Panc1 (cell line): ENCODE measurements around the gene FHIT.

Experiments
- CTCF ChIP-seq: fragments of 450-650 bp; IDR thresholded peaks from 2 replicates; pipeline ENCODE4 v1.5.1; 2017; ENCODE audit warnings: mild to moderate bottlenecking
- SIN3A ChIP-seq: IDR thresholded peaks from 2 replicates; pipeline ENCODE4 v1.6.1; 2012; ENCODE audit warnings: low read depth, mild to moderate bottlenecking, low read length, moderate library complexity, borderline replicate concordance; ENCODE audit not compliant: insufficient read depth
- TF ChIP-seq, protein P1 (sequence below), 2 experiments: IDR thresholded peaks; 2 replicates each; pipeline ENCODE4 v1.6.1; 2011 to 2012; ENCODE audit warnings: low read depth in 2 of 2, control low read depth in 1 of 2, low read length in 1 of 2, mild to moderate bottlenecking in 1 of 2, moderate library complexity in 1 of 2; ENCODE audit not compliant: insufficient read depth in 1 of 2

DNA sequence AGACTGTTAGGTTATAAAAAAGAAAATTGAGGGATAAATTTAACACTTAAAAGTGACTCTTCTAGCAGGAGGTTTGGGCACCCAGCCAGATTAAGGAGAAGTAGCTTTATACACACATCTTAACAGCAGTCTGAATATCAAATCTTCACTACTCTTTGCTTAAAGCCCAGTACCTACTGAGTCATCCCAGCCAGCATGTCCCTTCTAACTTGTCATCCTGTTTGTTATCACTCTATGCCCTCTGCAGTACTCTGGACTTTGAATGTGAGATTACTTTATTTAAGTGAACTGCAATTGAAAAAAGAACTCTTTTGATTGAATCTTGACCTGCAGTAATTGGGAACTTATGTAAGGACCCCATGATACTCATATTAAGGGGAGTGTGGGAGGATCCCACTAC lies 77.6 kb downstream of the FHIT start:
- TF ChIP-seq SIN3A (no peak), CTCF (no peak)
- TF ChIP-seq, protein P1, sequence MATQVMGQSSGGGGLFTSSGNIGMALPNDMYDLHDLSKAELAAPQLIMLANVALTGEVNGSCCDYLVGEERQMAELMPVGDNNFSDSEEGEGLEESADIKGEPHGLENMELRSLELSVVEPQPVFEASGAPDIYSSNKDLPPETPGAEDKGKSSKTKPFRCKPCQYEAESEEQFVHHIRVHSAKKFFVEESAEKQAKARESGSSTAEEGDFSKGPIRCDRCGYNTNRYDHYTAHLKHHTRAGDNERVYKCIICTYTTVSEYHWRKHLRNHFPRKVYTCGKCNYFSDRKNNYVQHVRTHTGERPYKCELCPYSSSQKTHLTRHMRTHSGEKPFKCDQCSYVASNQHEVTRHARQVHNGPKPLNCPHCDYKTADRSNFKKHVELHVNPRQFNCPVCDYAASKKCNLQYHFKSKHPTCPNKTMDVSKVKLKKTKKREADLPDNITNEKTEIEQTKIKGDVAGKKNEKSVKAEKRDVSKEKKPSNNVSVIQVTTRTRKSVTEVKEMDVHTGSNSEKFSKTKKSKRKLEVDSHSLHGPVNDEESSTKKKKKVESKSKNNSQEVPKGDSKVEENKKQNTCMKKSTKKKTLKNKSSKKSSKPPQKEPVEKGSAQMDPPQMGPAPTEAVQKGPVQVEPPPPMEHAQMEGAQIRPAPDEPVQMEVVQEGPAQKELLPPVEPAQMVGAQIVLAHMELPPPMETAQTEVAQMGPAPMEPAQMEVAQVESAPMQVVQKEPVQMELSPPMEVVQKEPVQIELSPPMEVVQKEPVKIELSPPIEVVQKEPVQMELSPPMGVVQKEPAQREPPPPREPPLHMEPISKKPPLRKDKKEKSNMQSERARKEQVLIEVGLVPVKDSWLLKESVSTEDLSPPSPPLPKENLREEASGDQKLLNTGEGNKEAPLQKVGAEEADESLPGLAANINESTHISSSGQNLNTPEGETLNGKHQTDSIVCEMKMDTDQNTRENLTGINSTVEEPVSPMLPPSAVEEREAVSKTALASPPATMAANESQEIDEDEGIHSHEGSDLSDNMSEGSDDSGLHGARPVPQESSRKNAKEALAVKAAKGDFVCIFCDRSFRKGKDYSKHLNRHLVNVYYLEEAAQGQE (IDR thresholded peaks at IDR 0.05; ENCODE audit: insufficient read depth in 1 of 2, low read depth in 2 of 2, low read length in 1 of 2) = no peak
